ENCODE results near the gene CIAO3. TPM values are rescaled to one million over a fixed set of nuclear protein-coding genes. Genes with fewer than 3 reads are reported as not detected.

The CIAO3 gene
- total RNA-seq, 1 donor from 2014 or later, result 24.2 TPM

DNA sequence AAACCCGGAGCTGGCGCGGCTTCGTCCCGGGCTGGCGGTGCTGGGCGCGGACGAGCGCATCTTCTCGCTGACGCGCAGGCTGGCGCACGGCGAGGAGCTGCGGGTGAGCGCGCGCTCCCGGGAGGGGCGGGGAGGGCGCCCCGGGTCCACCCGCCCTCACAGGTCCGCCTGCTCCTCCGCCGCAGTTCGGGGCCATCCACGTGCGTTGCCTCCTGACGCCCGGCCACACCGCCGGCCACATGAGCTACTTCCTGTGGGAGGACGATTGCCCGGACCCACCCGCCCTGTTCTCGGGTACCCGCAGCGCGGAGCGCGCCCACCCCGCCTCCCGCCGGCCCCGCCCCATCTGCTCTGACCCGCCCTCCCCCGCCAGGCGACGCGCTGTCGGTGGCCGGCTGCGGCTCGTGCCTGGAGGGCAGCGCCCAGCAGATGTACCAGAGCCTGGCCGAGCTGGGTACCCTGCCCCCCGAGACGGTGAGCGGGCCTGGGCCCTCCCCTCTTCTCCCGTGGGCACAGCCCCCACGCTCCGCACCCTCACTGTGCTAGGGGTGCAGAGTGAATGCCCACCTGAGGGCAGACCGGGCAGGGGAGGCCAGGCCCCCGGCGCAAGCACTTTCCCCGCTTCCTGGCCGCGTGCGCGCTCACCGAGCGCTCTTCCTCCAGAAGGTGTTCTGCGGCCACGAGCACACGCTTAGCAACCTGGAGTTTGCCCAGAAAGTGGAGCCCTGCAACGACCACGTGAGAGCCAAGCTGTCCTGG lies 12.5 kb downstream of the CIAO3 start:
- peak; percentile 88 for DNase-seq
- TF ChIP-seq, protein P1, sequence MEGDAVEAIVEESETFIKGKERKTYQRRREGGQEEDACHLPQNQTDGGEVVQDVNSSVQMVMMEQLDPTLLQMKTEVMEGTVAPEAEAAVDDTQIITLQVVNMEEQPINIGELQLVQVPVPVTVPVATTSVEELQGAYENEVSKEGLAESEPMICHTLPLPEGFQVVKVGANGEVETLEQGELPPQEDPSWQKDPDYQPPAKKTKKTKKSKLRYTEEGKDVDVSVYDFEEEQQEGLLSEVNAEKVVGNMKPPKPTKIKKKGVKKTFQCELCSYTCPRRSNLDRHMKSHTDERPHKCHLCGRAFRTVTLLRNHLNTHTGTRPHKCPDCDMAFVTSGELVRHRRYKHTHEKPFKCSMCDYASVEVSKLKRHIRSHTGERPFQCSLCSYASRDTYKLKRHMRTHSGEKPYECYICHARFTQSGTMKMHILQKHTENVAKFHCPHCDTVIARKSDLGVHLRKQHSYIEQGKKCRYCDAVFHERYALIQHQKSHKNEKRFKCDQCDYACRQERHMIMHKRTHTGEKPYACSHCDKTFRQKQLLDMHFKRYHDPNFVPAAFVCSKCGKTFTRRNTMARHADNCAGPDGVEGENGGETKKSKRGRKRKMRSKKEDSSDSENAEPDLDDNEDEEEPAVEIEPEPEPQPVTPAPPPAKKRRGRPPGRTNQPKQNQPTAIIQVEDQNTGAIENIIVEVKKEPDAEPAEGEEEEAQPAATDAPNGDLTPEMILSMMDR (IDR thresholded peaks at IDR 0.05), result no peak
- H3K27ac ChIP-seq, result no peak overlapping the region

DNA sequence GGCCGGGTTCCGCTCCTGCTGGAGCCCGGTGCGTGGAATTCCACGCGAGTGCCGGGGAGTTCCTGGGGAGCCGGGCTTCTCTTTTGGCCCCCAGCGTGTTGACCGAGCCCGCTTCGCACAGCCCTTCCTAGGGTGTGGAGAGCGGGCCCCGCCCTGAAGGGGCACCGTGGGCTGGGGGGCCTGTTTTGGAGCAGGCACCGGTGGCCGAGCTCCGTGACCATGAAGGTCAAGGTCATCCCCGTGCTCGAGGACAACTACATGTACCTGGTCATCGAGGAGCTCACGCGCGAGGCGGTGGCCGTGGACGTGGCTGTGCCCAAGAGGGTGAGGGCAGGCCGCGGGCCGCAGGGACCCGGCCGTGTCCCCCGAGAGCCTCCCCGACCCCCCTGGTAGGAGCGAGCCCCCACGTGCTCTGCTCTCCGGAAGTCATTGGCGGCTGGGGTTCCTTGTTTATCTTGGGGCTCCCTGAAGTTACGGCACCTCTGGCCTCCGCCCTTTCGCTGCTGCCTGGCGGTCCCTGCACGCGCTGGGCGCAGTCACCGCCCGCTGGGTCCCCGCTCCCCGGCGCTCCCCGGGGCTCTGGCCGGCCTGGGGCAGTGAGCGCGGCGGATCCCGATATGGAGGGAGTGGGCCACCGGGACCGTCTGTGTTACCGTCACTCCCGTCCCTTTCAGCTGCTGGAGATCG lies 13.4 kb downstream of the CIAO3 start:
- H3K9me3 ChIP-seq, result no peaks in the 10 kb centered on the region
- peak overlapping the region; percentile 47 for H3K27ac ChIP-seq
- DNase-seq (no peak), ATAC-seq (peak; percentile 1)
- TF ChIP-seq, protein P1 (IDR thresholded peaks at IDR 0.05), result no peak
- peaks cover 20% of the 10 kb centered on the region for H3K4me1 ChIP-seq
- peak overlapping the region; percentile 58 for H3K4me3 ChIP-seq
- peaks cover 8% of the 10 kb centered on the region for H3K36me3 ChIP-seq
- intact Hi-C loops (cut with DNase I), result no loop called here
- peaks cover 16% of the 10 kb centered on the region for H3K27me3 ChIP-seq

More for the DNA sequence above, 12.5 kb downstream of the CIAO3 start:
- Histone ChIP-seq H3K36me3 (peaks cover 8% of the 10 kb centered on the region), H3K4me3 (peak overlapping the region; percentile 58), H3K4me1 (peaks cover 20% of the 10 kb centered on the region), H3K27me3 (peaks cover 16% of the 10 kb centered on the region), H3K9me3 (no peaks in the 10 kb centered on the region)
- intact Hi-C loops (cut with DNase I), result no loop called here
- peak; percentile 69 for ATAC-seq

DNA sequence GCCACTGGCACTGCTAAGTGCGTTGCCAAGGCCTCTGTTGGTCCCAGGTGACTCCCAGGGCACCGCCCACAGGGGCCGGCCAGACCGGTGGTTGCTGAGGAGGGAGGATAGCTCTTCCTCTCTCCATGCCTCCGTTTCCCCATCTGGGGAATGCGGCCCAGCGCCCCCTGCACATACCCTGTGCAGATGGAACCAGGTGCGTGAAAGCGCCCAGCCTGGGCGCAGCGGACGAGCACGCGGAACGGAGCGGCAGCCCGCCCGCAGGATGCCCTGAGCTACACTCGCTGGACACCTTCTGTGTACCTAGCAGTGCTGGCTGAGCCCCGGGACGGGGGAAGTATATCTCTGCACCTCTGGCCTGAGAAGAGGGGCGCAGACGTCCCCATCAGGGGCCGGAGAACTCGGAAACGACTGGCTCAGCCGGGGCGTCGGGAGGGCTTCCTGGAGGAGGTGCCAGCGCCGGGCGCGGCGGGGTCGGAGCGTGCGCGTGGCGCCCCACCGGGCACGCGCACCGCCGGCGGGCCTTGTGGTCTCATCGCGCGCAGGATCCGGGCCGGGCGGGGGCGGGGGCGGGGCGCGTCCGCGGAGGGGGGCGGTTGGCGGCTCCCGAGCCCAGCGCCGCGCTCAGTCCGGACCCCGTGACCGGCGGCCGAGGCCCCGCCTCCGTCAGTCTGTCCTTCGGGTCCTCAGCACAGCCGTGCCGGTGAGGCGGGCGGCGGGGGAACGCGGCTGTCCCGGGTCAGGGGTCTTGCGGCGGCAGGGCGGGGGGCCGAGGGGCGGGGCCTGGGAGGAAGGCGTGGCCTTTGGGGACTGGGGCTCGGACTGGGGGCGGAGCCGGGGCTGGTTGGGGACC lies 14.1 kb downstream of the CIAO3 start, which contains the start of the genes CCDC78 and HAGHL:
TSS of gene CCDC78 (minus strand) at position 6 of the 853 bp plus-strand sequence. CDS start 76 bp downstream, outside the sequence.
TSS of gene HAGHL (plus strand) at position 669 of the 853 bp plus-strand sequence. CDS start 404 bp downstream, outside the sequence.
- H3K27ac ChIP-seq, result peak within 1 kb of the TSS; percentile 47
- peaks cover 25% of the 10 kb centered on the region for H3K4me1 ChIP-seq
- TF ChIP-seq, protein P1 (IDR thresholded peaks at IDR 0.05), result no peak
- H3K4me3 ChIP-seq, result peak within 1 kb of the TSS; percentile 58
- peaks cover under 1% of the 10 kb centered on the region for H3K36me3 ChIP-seq
- ATAC-seq (peak; percentile 42), DNase-seq (peak; percentile 82)
- H3K9me3 ChIP-seq, result no peaks in the 10 kb centered on the region
- intact Hi-C loops (cut with DNase I), result no loop called here
- peaks cover 16% of the 10 kb centered on the region for H3K27me3 ChIP-seq

DNA sequence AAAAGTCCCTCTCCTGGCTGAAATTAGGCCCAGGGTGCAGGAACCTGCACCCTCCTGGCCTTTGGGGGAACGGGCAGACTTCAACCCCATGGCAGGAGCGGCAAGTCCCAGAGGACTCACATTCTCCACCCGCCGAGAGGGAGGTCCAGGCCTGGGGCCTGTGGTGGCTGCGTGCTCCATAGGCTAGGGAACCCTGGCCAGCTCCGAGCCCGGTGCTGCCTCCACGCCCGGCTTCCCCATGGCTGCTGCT lies 14.7 kb downstream of the CIAO3 start:
- intact Hi-C loops (cut with DNase I), result no loop called here
- no peak overlapping the region for H3K27ac ChIP-seq
- DNase-seq, result no peak
- H3K36me3 ChIP-seq, result no peaks in the 10 kb centered on the region
- H3K4me3 ChIP-seq, result peak overlapping the region; percentile 58
- no peak for ATAC-seq
- H3K27me3 ChIP-seq, result peaks cover 16% of the 10 kb centered on the region
- H3K4me1 ChIP-seq, result peaks cover 27% of the 10 kb centered on the region
- TF ChIP-seq, protein P1 (IDR thresholded peaks at IDR 0.05), result no peak
- no peaks in the 10 kb centered on the region for H3K9me3 ChIP-seq

DNA sequence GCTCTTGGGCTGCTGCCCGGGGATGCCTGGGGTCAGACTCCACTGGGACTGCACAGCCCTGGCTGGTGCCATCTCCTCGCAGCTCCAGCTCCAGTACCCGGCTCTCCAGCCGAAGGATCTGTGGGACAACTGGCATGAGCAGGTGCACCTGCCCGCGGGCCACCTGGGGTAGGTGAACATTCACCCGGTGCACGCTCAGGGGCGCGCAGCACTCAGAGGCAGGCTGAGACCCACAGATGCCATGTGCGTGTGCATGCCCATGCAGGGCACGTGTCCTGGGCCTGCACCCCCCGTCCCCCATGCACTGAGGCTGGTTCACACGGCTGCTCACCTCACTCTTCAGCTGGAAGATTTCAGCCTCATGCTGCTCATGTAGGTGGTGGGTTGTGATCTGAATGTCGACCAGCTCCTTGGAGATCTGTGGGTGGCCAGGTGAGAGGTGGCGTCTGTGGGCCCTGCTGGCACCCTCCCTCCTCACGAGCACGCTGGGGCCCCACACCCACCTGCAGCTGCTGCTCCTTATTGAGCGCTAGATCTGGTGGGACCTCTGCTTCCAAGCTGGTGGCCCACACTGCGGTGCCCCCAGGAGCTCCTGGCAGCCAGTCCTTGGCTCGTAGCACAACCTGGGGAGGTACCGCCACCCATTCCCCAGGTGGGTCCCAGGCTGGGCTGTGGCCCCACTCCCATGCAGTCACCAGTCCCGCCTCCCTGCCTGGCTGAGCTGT lies 15.2 kb downstream of the CIAO3 start:
- intact Hi-C loops (cut with DNase I), result no loop called here
- no peak overlapping the region for H3K4me3 ChIP-seq
- H3K27ac ChIP-seq, result no peak overlapping the region
- no peaks in the 10 kb centered on the region for H3K9me3 ChIP-seq
- peaks cover 16% of the 10 kb centered on the region for H3K27me3 ChIP-seq
- TF ChIP-seq, protein P1 (IDR thresholded peaks at IDR 0.05), result no peak
- DNase-seq (no peak), ATAC-seq (no peak)
- H3K36me3 ChIP-seq, result no peaks in the 10 kb centered on the region
- H3K4me1 ChIP-seq, result peaks cover 27% of the 10 kb centered on the region
